Karpas-422 (cell line): ENCODE data around the gene HEATR5A. TPM values are rescaled to one million over a fixed set of nuclear protein-coding genes. Genes with fewer than 3 reads are reported as not detected.
"Not testable (repeated sequence)": the region's sequence is repeated elsewhere in the genome, so short reads cannot be mapped to it uniquely, and the experiment has no call there.

Experiments
- DNase-seq: peaks from one replicate; pipeline ENCODE4 v3.0.0-alpha.2; 2015
- H2AFZ ChIP-seq: fragments of 200-600 bp; sonication (generic); 2 replicates; pipeline ENCODE4 v1.6.1; 2014; ENCODE audit warnings: antibody characterized with exemption, low read length, mixed read lengths
- H3K27ac ChIP-seq: fragments of 200-600 bp; sonication (generic); 2 replicates; pipeline ENCODE4 v1.5.1; 2014; ENCODE audit warnings: mild to moderate bottlenecking, low read length, moderate library complexity
- H3K27me3 ChIP-seq: fragments of 200-600 bp; sonication (generic); 2 replicates; pipeline ENCODE4 v1.6.1; 2014; ENCODE audit warnings: low read length, mixed read lengths
- H3K36me3 ChIP-seq: fragments of 200-600 bp; sonication (generic); 2 replicates; pipeline ENCODE4 v1.6.1; 2014; ENCODE audit warnings: low read length, mixed read lengths; ENCODE audit not compliant: insufficient read depth
- H3K4me1 ChIP-seq: fragments of 200-600 bp; sonication (generic); 2 replicates; pipeline ENCODE4 v1.6.1; 2014; ENCODE audit warnings: mild to moderate bottlenecking, low read length, mixed read lengths
- H3K4me2 ChIP-seq: fragments of 200-600 bp; sonication (generic); 2 replicates; pipeline ENCODE4 v1.6.1; 2014; ENCODE audit warnings: low read length, low read depth, mild to moderate bottlenecking; ENCODE audit not compliant: poor library complexity, severe bottlenecking
- H3K4me3 ChIP-seq: fragments of 200-600 bp; sonication (generic); 2 replicates; pipeline ENCODE4 v1.5.1; 2014; ENCODE audit warnings: mild to moderate bottlenecking, antibody characterized with exemption, low read length, mixed read lengths
- H3K79me2 ChIP-seq: fragments of 200-600 bp; sonication (generic); 2 replicates; pipeline ENCODE4 v1.6.1; 2014; ENCODE audit warnings: mild to moderate bottlenecking, low read length, mixed read lengths
- H3K9ac ChIP-seq: fragments of 200-600 bp; sonication (generic); 2 replicates; pipeline ENCODE4 v1.6.0; 2014; ENCODE audit warnings: low read length
- H3K9me2 ChIP-seq: fragments of 200-600 bp; sonication (generic), shearing (Covaris generic); replicated peaks from 2 replicates; pipeline ENCODE4 v1.6.0; 2014; ENCODE audit warnings: mild to moderate bottlenecking, low read length, moderate library complexity; ENCODE audit not compliant: insufficient read depth
- H3K9me3 ChIP-seq: fragments of 300-700, 200-600 bp; sonication (generic); 2 replicates; pipeline ENCODE4 v1.6.1; 2014; ENCODE audit warnings: low read length, mixed read lengths
- H4K20me1 ChIP-seq: fragments of 200-600 bp; sonication (generic); 2 replicates; pipeline ENCODE4 v1.6.1; 2014; ENCODE audit warnings: mild to moderate bottlenecking, antibody characterized with exemption, low read length, low read depth; ENCODE audit not compliant: insufficient read depth
- total RNA-seq: library from RNA; depleted of rRNA; stranded (reverse); fragments of >200 nt; shearing (Covaris generic); gene quantifications from 2 replicates; pipeline ENCODE4 v1.2.3, GENCODE V29; 2014; ENCODE audit warnings: low replicate concordance

The HEATR5A gene
- total RNA-seq, 1 experiment from 2014 or later = 47.4 TPM

- peaks cover 31% of the 10 kb centered on the region; the same call in 1 of the 2 replicates for H3K36me3 ChIP-seq
- H3K79me2 ChIP-seq = no peaks in the 10 kb centered on the region
- DNase-seq = no peak
- no peaks in the 10 kb centered on the region for H3K9me2 ChIP-seq
- H3K4me3 ChIP-seq = no peak overlapping the region
- H3K27ac ChIP-seq = no peak overlapping the region
- H3K9me3 ChIP-seq = no peaks in the 10 kb centered on the region
- no peak overlapping the region for H3K9ac ChIP-seq
- H3K4me2 ChIP-seq = no peak overlapping the region
- no peaks in the 10 kb centered on the region for H4K20me1 ChIP-seq
- peaks cover 11% of the 10 kb centered on the region for H3K4me1 ChIP-seq
- no peak overlapping the region for H2AFZ ChIP-seq
- H3K27me3 ChIP-seq = no peaks in the 10 kb centered on the region
Observed at GRCh38 chr14:31391473-31391872, 28.9 kb downstream of the HEATR5A start.

- Histone ChIP-seq H4K20me1 (no peaks in the 10 kb centered on the region), H3K27me3 (no peaks in the 10 kb centered on the region)
Observed at GRCh38 chr14:31389946-31390345, 30.4 kb downstream of the HEATR5A start.

GRCh38 chr14:31388687-31389413, 31.5 kb downstream of the HEATR5A start:
- Histone ChIP-seq H3K9me3 (no peaks in the 10 kb centered on the region), H3K4me1 (peaks cover 11% of the 10 kb centered on the region), H2AFZ (no peak overlapping the region), H3K4me2 (no peak overlapping the region), H3K9me2 (no peaks in the 10 kb centered on the region), H3K9ac (no peak overlapping the region), H3K27ac (no peak overlapping the region), H3K27me3 (no peaks in the 10 kb centered on the region), H3K79me2 (no peaks in the 10 kb centered on the region), H4K20me1 (no peaks in the 10 kb centered on the region), H3K36me3 (peaks cover 34% of the 10 kb centered on the region; the same call in 1 of the 2 replicates), H3K4me3 (no peak overlapping the region)
- DNase-seq = no peak

More at GRCh38 chr14:31389946-31390345, 30.4 kb downstream of the HEATR5A start:
- H3K79me2 ChIP-seq = no peaks in the 10 kb centered on the region
- no peak overlapping the region for H3K4me3 ChIP-seq
- no peak overlapping the region for H3K9ac ChIP-seq
- no peak overlapping the region for H3K27ac ChIP-seq
- H3K36me3 ChIP-seq = peaks cover 37% of the 10 kb centered on the region; the same call in 1 of the 2 replicates
- no peak for DNase-seq
- no peak overlapping the region for H2AFZ ChIP-seq
- H3K4me1 ChIP-seq = peaks cover 11% of the 10 kb centered on the region
- no peaks in the 10 kb centered on the region for H3K9me3 ChIP-seq
- no peak overlapping the region for H3K4me2 ChIP-seq
- no peaks in the 10 kb centered on the region for H3K9me2 ChIP-seq

GRCh38 chr14:31387091-31387490, 33.3 kb downstream of the HEATR5A start:
- Histone ChIP-seq H3K4me3 (no peak overlapping the region), H3K27me3 (no peaks in the 10 kb centered on the region), H2AFZ (no peak overlapping the region), H3K4me2 (no peak overlapping the region), H3K27ac (no peak overlapping the region), H3K4me1 (no peaks in the 10 kb centered on the region), H3K9me2 (no peaks in the 10 kb centered on the region), H3K79me2 (no peaks in the 10 kb centered on the region), H3K36me3 (peaks cover 41% of the 10 kb centered on the region; the same call in 1 of the 2 replicates), H4K20me1 (no peaks in the 10 kb centered on the region), H3K9ac (no peak overlapping the region), H3K9me3 (no peaks in the 10 kb centered on the region)
- DNase-seq = no peak

GRCh38 chr14:31386271-31386670, 34.1 kb downstream of the HEATR5A start:
- H3K79me2 ChIP-seq = no peaks in the 10 kb centered on the region
- no peak overlapping the region for H3K9ac ChIP-seq
- H3K27ac ChIP-seq = no peak overlapping the region
- no peaks in the 10 kb centered on the region for H3K27me3 ChIP-seq
- H3K4me2 ChIP-seq = no peak overlapping the region
- DNase-seq = no peak
- peaks cover 42% of the 10 kb centered on the region; the same call in 1 of the 2 replicates for H3K36me3 ChIP-seq
- H3K9me3 ChIP-seq = no peaks in the 10 kb centered on the region
- H2AFZ ChIP-seq = no peak overlapping the region
- no peaks in the 10 kb centered on the region for H3K4me1 ChIP-seq
- no peaks in the 10 kb centered on the region for H3K9me2 ChIP-seq
- H4K20me1 ChIP-seq = no peaks in the 10 kb centered on the region
- H3K4me3 ChIP-seq = no peak overlapping the region

GRCh38 chr14:31382221-31382620, 38.1 kb downstream of the HEATR5A start:
- Histone ChIP-seq H2AFZ (no peak overlapping the region), H3K79me2 (no peaks in the 10 kb centered on the region)

GRCh38 chr14:31380106-31380505, 40.2 kb downstream of the HEATR5A start:
- H3K9me2 ChIP-seq = no peaks in the 10 kb centered on the region
- H3K27me3 ChIP-seq = no peaks in the 10 kb centered on the region
- H3K9ac ChIP-seq = no peak overlapping the region
- no peak overlapping the region for H3K27ac ChIP-seq
- no peak overlapping the region for H3K4me3 ChIP-seq
- no peak overlapping the region for H2AFZ ChIP-seq
- no peak overlapping the region for H3K4me2 ChIP-seq
- no peak for DNase-seq
- H3K36me3 ChIP-seq = peaks cover 34% of the 10 kb centered on the region; the same call in 1 of the 2 replicates
- H3K79me2 ChIP-seq = no peaks in the 10 kb centered on the region
- H3K9me3 ChIP-seq = no peaks in the 10 kb centered on the region
- no peaks in the 10 kb centered on the region for H4K20me1 ChIP-seq
- no peaks in the 10 kb centered on the region for H3K4me1 ChIP-seq

More at GRCh38 chr14:31382221-31382620, 38.1 kb downstream of the HEATR5A start:
- Histone ChIP-seq H3K4me3 (no peak overlapping the region), H4K20me1 (no peaks in the 10 kb centered on the region), H3K27ac (no peak overlapping the region), H3K4me2 (no peak overlapping the region), H3K4me1 (no peaks in the 10 kb centered on the region), H3K9me3 (no peaks in the 10 kb centered on the region), H3K9me2 (no peaks in the 10 kb centered on the region), H3K9ac (no peak overlapping the region), H3K36me3 (peaks cover 46% of the 10 kb centered on the region; the same call in 1 of the 2 replicates), H3K27me3 (no peaks in the 10 kb centered on the region)
- no peak for DNase-seq

- not testable (repeated sequence) for H3K27me3 ChIP-seq, H3K4me2 ChIP-seq, H3K9ac ChIP-seq, H4K20me1 ChIP-seq, H3K4me1 ChIP-seq, H3K27ac ChIP-seq, H3K9me2 ChIP-seq, H3K4me3 ChIP-seq, H3K79me2 ChIP-seq, H2AFZ ChIP-seq, DNase-seq, H3K9me3 ChIP-seq
- H3K36me3 ChIP-seq = peaks cover 39% of the 10 kb centered on the region; the same call in 1 of the 2 replicates
Observed at GRCh38 chr14:31379125-31379947, 41.0 kb downstream of the HEATR5A start.
